ENCODE measurements around the gene AVPR1B. TPM values are rescaled to one million over a fixed set of nuclear protein-coding genes. Genes with fewer than 3 reads are reported as not detected.

The AVPR1B gene
- total and polyA plus RNA-seq, 11 donors, result not detected

- H3K36me3 ChIP-seq, result no peaks in the 10 kb centered on the region
- DNase-seq (no peak), ATAC-seq (no peak)
- no peak for TF ChIP-seq CTCF (IDR thresholded peaks at IDR 0.05)
- no peak for TF ChIP-seq POLR2A (IDR thresholded peaks at IDR 0.05)
- H3K4me3 ChIP-seq, result no peak overlapping the region
- H3K9me3 ChIP-seq, result no peaks in the 10 kb centered on the region
- peaks cover 0 to 19% (median 0%) of the 10 kb centered on the region in 9 donors for H3K27me3 ChIP-seq
- no peak overlapping the region for H3K27ac ChIP-seq
- WGBS, 4 donors, result 81 to 92% (median 86%) methylated on average over 6 of the region's 6 CpGs
- intact Hi-C loops (cut with DNase I), result loop anchor here in 1 of 10 donors (5.0 kb wide), 1 partner anchor 123 kb away; no protein-coding TSS in a partner anchor
- peaks cover 0 to 15% (median 7%) of the 10 kb centered on the region in 12 donors for H3K4me1 ChIP-seq
These were observed 2.2 kb downstream of the AVPR1B start for GRCh38 chr1:206114692-206115640.

- Histone ChIP-seq H3K4me3 (no peak overlapping the region), H3K27me3 (peaks cover 0 to 14% (median 0%) of the 10 kb centered on the region in 9 donors), H3K4me1 (peaks cover 0 to 12% (median 5%) of the 10 kb centered on the region in 12 donors), H3K9me3 (no peaks in the 10 kb centered on the region), H3K36me3 (no peaks in the 10 kb centered on the region), H3K27ac (no peak overlapping the region)
- no peak for TF ChIP-seq CTCF (IDR thresholded peaks at IDR 0.05)
- DNase-seq (no peak), ATAC-seq (no peak)
- intact Hi-C loops (cut with DNase I), result no loop called here
- 56 to 79% (median 62%) methylated on average over 9 of the region's 9 CpGs for WGBS, 4 donors
These were observed 4.4 kb downstream of the AVPR1B start for GRCh38 chr1:206112600-206113301.

- intact Hi-C loops (cut with DNase I), result no loop called here
- no peaks in the 10 kb centered on the region for H3K36me3 ChIP-seq
- H3K4me3 ChIP-seq, result no peak overlapping the region
- H3K27ac ChIP-seq, result no peak overlapping the region
- WGBS, 4 donors, result 89 to 92% (median 91%) methylated on average over 6 of the region's 6 CpGs
- H3K4me1 ChIP-seq, result peaks cover 0 to 3% (median 0%) of the 10 kb centered on the region in 12 donors
- H3K27me3 ChIP-seq, result peaks cover 0 to 2% (median 0%) of the 10 kb centered on the region in 9 donors
- ATAC-seq, result no peak
- TF ChIP-seq CTCF (IDR thresholded peaks at IDR 0.05) (no peak), POLR2A (IDR thresholded peaks at IDR 0.05) (no peak)
- no peak for DNase-seq
- H3K9me3 ChIP-seq, result no peaks in the 10 kb centered on the region
These were observed 5.8 kb downstream of the AVPR1B start for GRCh38 chr1:206111271-206111927.

All from heart left ventricle (tissue), 16 donors.